ENCODE results near the gene TMEM37.

Gene TMEM37

GRCh38 chr2:119484834-119485233 is 53.2 kb downstream of the TMEM37 start:
- H3K27me3 ChIP-seq (ENCODE audit: control insufficient read depth, insufficient read depth, low read length) = no peaks in the 10 kb centered on the region
- H3K4me1 ChIP-seq (ENCODE audit: control insufficient read depth, low read depth, low read length) = peaks cover 4% of the 10 kb centered on the region
- no peaks in the 10 kb centered on the region for H3K36me3 ChIP-seq (ENCODE audit: control insufficient read depth, low read depth, low read length)
- H3K9me3 ChIP-seq (ENCODE audit: control insufficient read depth, low read depth, low read length) = no peaks in the 10 kb centered on the region
- no peak overlapping the region for H3K27ac ChIP-seq (ENCODE audit: low read length)
- no peak overlapping the region for H3K9ac ChIP-seq (ENCODE audit: low read length)
- H3K4me3 ChIP-seq (ENCODE audit: low read length) = no peak overlapping the region

- H3K27ac ChIP-seq (ENCODE audit: low read length) = no peak overlapping the region
- H3K27me3 ChIP-seq (ENCODE audit: control insufficient read depth, insufficient read depth, low read length) = no peaks in the 10 kb centered on the region
- H3K9me3 ChIP-seq (ENCODE audit: control insufficient read depth, low read depth, low read length) = no peaks in the 10 kb centered on the region
- no peak overlapping the region for H3K4me3 ChIP-seq (ENCODE audit: low read length)
- peaks cover 4% of the 10 kb centered on the region for H3K4me1 ChIP-seq (ENCODE audit: control insufficient read depth, low read depth, low read length)
- H3K9ac ChIP-seq (ENCODE audit: low read length) = no peak overlapping the region
- no peaks in the 10 kb centered on the region for H3K36me3 ChIP-seq (ENCODE audit: control insufficient read depth, low read depth, low read length)
Measured at GRCh38 chr2:119485336-119486110, 53.9 kb downstream of the TMEM37 start.

GRCh38 chr2:119486196-119486827 is 54.7 kb downstream of the TMEM37 start:
- no peak overlapping the region for H3K9ac ChIP-seq (ENCODE audit: low read length)
- no peak overlapping the region for H3K4me3 ChIP-seq (ENCODE audit: low read length)
- no peak overlapping the region for H3K27ac ChIP-seq (ENCODE audit: low read length)
- H3K36me3 ChIP-seq (ENCODE audit: control insufficient read depth, low read depth, low read length) = no peaks in the 10 kb centered on the region
- H3K9me3 ChIP-seq (ENCODE audit: control insufficient read depth, low read depth, low read length) = no peaks in the 10 kb centered on the region
- no peaks in the 10 kb centered on the region for H3K27me3 ChIP-seq (ENCODE audit: control insufficient read depth, insufficient read depth, low read length)
- H3K4me1 ChIP-seq (ENCODE audit: control insufficient read depth, low read depth, low read length) = peaks cover 4% of the 10 kb centered on the region

GRCh38 chr2:119486886-119487285 is 55.2 kb downstream of the TMEM37 start:
- H3K27ac ChIP-seq (ENCODE audit: low read length) = no peak overlapping the region
- no peaks in the 10 kb centered on the region for H3K36me3 ChIP-seq (ENCODE audit: control insufficient read depth, low read depth, low read length)
- H3K27me3 ChIP-seq (ENCODE audit: control insufficient read depth, insufficient read depth, low read length) = no peaks in the 10 kb centered on the region
- no peak overlapping the region for H3K9ac ChIP-seq (ENCODE audit: low read length)
- peaks cover 5% of the 10 kb centered on the region for H3K4me1 ChIP-seq (ENCODE audit: control insufficient read depth, low read depth, low read length)
- no peak overlapping the region for H3K4me3 ChIP-seq (ENCODE audit: low read length)
- no peaks in the 10 kb centered on the region for H3K9me3 ChIP-seq (ENCODE audit: control insufficient read depth, low read depth, low read length)

GRCh38 chr2:119487434-119488244 is 56.0 kb downstream of the TMEM37 start:
- H3K36me3 ChIP-seq (ENCODE audit: control insufficient read depth, low read depth, low read length) = no peaks in the 10 kb centered on the region
- no peak overlapping the region for H3K27ac ChIP-seq (ENCODE audit: low read length)
- H3K9ac ChIP-seq (ENCODE audit: low read length) = no peak overlapping the region
- peaks cover 8% of the 10 kb centered on the region for H3K4me1 ChIP-seq (ENCODE audit: control insufficient read depth, low read depth, low read length)
- H3K9me3 ChIP-seq (ENCODE audit: control insufficient read depth, low read depth, low read length) = no peaks in the 10 kb centered on the region
- H3K4me3 ChIP-seq (ENCODE audit: low read length) = no peak overlapping the region
- no peaks in the 10 kb centered on the region for H3K27me3 ChIP-seq (ENCODE audit: control insufficient read depth, insufficient read depth, low read length)

Data from iPS-18a (cell line).